Ishikawa (cell line): ENCODE measurements around the gene RAB9A.

ENCODE experiments used
- CEBPB ChIP-seq: IDR thresholded peaks from 2 replicates; pipeline ENCODE4 v1.6.1; 2012
- CREB1 ChIP-seq: IDR thresholded peaks from 2 replicates; pipeline ENCODE4 v1.6.1; 2012; ENCODE audit warnings: low read depth
- EGR1 ChIP-seq: IDR thresholded peaks from 2 replicates; pipeline ENCODE4 v1.6.1; 2012
- EP300 ChIP-seq: IDR thresholded peaks from 2 replicates; pipeline ENCODE4 v1.6.1; 2012; ENCODE audit warnings: borderline replicate concordance
- FOXM1 ChIP-seq: IDR thresholded peaks from 2 replicates; pipeline ENCODE4 v1.6.1; 2012; ENCODE audit warnings: low read depth, borderline replicate concordance
- MAX ChIP-seq: IDR thresholded peaks from 2 replicates; pipeline ENCODE4 v1.6.1; 2012
- NFIC ChIP-seq: IDR thresholded peaks from 2 replicates; pipeline ENCODE4 v1.6.1; 2012
- RAD21 ChIP-seq: IDR thresholded peaks from 2 replicates; pipeline ENCODE4 v1.6.1; 2012; ENCODE audit warnings: low read depth
- TAF1 ChIP-seq: IDR thresholded peaks from 2 replicates; pipeline ENCODE4 v1.6.1; 2012; ENCODE audit warnings: low read depth, mild to moderate bottlenecking
- TCF12 ChIP-seq: IDR thresholded peaks from 2 replicates; pipeline ENCODE4 v1.6.1; 2012; ENCODE audit warnings: low read depth
- TEAD4 ChIP-seq: IDR thresholded peaks from 2 replicates; pipeline ENCODE4 v1.6.1; 2012
- YY1 ChIP-seq: IDR thresholded peaks from 2 replicates; pipeline ENCODE4 v1.6.1; 2012; ENCODE audit warnings: low read depth
- ZBTB7A ChIP-seq: IDR thresholded peaks from 2 replicates; pipeline ENCODE4 v1.6.1; 2012; ENCODE audit warnings: low read depth
- TF ChIP-seq, protein P1 (sequence below): IDR thresholded peaks from 2 replicates; pipeline ENCODE4 v1.6.1; 2012
- TF ChIP-seq, protein P2 (sequence below): IDR thresholded peaks from 2 replicates; pipeline ENCODE4 v1.6.1; 2012; ENCODE audit warnings: low read depth, mild to moderate bottlenecking

Gene RAB9A

DNA sequence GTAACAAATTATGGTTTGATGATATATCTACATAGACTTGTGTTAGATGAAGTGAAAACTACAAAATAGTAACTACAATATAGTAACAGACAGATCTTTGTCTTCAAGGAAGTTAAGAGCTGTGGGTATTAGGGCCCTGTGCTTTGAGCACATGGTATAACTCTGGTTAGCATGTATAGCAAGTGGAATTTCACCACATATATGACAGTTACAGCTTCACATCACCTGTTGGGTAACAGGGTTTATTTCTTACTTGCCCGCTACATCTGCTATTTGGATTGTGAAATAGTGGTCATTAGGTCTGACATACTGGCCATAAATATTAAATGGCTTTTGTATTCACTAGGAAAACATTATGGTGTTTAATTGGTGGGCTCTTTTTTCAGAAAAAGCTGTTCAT is 65.8 kb downstream of the RAB9A start:
- no peak for TF ChIP-seq CREB1
- TF ChIP-seq RAD21: no peak
- no peak for TF ChIP-seq EGR1
- no peak for TF ChIP-seq EP300
- no peak for TF ChIP-seq NFIC
- no peak for TF ChIP-seq YY1
- TF ChIP-seq, protein P1, sequence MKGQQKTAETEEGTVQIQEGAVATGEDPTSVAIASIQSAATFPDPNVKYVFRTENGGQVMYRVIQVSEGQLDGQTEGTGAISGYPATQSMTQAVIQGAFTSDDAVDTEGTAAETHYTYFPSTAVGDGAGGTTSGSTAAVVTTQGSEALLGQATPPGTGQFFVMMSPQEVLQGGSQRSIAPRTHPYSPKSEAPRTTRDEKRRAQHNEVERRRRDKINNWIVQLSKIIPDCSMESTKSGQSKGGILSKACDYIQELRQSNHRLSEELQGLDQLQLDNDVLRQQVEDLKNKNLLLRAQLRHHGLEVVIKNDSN: no peak
- TF ChIP-seq ZBTB7A: no peak
- TF ChIP-seq, protein P2, sequence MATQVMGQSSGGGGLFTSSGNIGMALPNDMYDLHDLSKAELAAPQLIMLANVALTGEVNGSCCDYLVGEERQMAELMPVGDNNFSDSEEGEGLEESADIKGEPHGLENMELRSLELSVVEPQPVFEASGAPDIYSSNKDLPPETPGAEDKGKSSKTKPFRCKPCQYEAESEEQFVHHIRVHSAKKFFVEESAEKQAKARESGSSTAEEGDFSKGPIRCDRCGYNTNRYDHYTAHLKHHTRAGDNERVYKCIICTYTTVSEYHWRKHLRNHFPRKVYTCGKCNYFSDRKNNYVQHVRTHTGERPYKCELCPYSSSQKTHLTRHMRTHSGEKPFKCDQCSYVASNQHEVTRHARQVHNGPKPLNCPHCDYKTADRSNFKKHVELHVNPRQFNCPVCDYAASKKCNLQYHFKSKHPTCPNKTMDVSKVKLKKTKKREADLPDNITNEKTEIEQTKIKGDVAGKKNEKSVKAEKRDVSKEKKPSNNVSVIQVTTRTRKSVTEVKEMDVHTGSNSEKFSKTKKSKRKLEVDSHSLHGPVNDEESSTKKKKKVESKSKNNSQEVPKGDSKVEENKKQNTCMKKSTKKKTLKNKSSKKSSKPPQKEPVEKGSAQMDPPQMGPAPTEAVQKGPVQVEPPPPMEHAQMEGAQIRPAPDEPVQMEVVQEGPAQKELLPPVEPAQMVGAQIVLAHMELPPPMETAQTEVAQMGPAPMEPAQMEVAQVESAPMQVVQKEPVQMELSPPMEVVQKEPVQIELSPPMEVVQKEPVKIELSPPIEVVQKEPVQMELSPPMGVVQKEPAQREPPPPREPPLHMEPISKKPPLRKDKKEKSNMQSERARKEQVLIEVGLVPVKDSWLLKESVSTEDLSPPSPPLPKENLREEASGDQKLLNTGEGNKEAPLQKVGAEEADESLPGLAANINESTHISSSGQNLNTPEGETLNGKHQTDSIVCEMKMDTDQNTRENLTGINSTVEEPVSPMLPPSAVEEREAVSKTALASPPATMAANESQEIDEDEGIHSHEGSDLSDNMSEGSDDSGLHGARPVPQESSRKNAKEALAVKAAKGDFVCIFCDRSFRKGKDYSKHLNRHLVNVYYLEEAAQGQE: no peak
- no peak for TF ChIP-seq TAF1
- no peak for TF ChIP-seq TCF12
- no peak for TF ChIP-seq CEBPB
- no peak for TF ChIP-seq FOXM1
- no peak for TF ChIP-seq TEAD4

- TF ChIP-seq TAF1: no peak
- no peak for TF ChIP-seq MAX
- TF ChIP-seq EGR1: no peak
- TF ChIP-seq, protein P1: no peak
- no peak for TF ChIP-seq TEAD4
- TF ChIP-seq TCF12: no peak
- TF ChIP-seq CREB1: no peak
- TF ChIP-seq, protein P2: no peak
- TF ChIP-seq ZBTB7A: no peak
- no peak for TF ChIP-seq EP300
- TF ChIP-seq FOXM1: no peak
- TF ChIP-seq NFIC: no peak
Observed at GRCh38 chrX:13755254-13755653, 66.3 kb downstream of the RAB9A start.

DNA sequence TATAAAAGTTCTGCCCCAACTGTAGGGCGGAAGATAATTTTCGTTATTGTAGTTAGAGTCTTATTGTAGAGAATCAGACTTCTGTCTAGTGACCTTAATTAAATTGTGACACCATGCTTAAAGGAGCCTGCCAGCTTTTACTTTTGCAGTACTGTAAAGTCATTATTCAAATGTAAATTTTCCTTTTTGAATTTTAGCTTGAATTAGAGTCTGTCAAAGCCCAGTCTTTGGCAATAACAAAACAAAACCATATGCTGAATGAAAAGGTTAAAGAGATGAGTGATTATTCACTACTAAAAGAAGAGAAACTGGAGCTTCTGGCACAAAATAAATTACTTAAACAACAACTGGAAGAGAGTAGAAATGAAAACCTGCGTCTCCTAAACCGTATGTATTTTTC is 67.5 kb downstream of the RAB9A start:
- TF ChIP-seq TCF12 (no peak), CREB1 (no peak), EGR1 (no peak), MAX (no peak), ZBTB7A (no peak), EP300 (no peak), RAD21 (no peak), CEBPB (no peak), TAF1 (no peak), TEAD4 (no peak), FOXM1 (no peak), NFIC (no peak), YY1 (no peak)
- TF ChIP-seq, protein P2: no peak
- TF ChIP-seq, protein P1: no peak

- TF ChIP-seq TAF1 (no peak), CEBPB (peak; percentile 68; the same call in 1 of the 2 replicates), EP300 (no peak)
Observed at GRCh38 chrX:13759152-13759718, 70.3 kb downstream of the RAB9A start.
